ENCODE measurements around the gene TRDMT1.

Gene TRDMT1

DNA sequence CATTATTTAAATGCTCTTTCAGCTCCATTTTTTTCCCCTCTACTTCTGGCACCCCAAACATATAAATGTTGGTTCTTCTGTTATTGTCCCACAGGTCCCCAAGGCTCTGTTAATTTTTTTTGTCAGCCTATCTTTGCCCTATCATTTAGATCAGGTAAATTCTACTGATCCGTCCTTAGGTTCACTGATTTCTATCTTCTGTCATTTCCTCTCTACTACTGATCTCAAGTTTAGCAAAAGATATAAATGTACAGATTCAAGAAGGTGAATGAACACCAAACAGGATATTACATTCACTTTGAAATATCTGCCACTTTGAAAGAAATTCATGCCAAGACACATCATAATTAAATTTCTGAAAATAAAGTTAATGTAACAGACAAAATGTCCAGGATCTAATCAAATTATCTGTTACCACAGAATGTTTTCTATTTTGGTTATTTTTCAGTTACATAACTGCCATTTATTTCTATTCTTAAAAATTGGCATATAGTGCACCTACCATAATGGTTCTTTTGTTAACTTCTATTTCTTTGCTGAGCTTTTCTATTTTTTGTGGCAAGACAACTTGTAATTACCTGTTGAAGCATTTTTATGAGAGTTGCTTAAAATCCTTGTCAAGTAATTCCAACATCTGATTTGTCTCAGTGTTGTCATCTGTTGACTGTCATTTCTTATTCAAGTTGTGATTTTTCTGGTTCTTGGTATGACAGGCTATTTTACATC is 59.8 kb downstream of the TRDMT1 start:
- Histone ChIP-seq H3K27ac (ENCODE audit: insufficient read depth, low read depth, low read length, poor library complexity, severe bottlenecking) (no peak overlapping the region), H3K4me3 (ENCODE audit: insufficient read depth, low read depth, low read length) (no peak overlapping the region), H3K4me1 (ENCODE audit: control insufficient read depth, insufficient read depth, low read length) (no peaks in the 10 kb centered on the region), H3K27me3 (ENCODE audit: control insufficient read depth, insufficient read depth, low read length, poor library complexity, severe bottlenecking) (no peaks in the 10 kb centered on the region), H3K9me3 (ENCODE audit: control insufficient read depth, low read length) (no peaks in the 10 kb centered on the region), H3K36me3 (ENCODE audit: control insufficient read depth, insufficient read depth, low read length) (no peaks in the 10 kb centered on the region)
- 86 to 95% methylated on average over 1 of the region's 1 CpG for WGBS, 2 experiments

GRCh38 chr10:17140386-17140761 is 61.1 kb downstream of the TRDMT1 start:
- no peaks in the 10 kb centered on the region for H3K36me3 ChIP-seq (ENCODE audit: control insufficient read depth, insufficient read depth, low read length)
- no peaks in the 10 kb centered on the region for H3K9me3 ChIP-seq (ENCODE audit: control insufficient read depth, low read length)
- H3K27ac ChIP-seq (ENCODE audit: insufficient read depth, low read depth, low read length, poor library complexity, severe bottlenecking): no peak overlapping the region
- no peaks in the 10 kb centered on the region for H3K4me1 ChIP-seq (ENCODE audit: control insufficient read depth, insufficient read depth, low read length)
- H3K27me3 ChIP-seq (ENCODE audit: control insufficient read depth, insufficient read depth, low read length, poor library complexity, severe bottlenecking): no peaks in the 10 kb centered on the region
- H3K4me3 ChIP-seq (ENCODE audit: insufficient read depth, low read depth, low read length): no peak overlapping the region

DNA sequence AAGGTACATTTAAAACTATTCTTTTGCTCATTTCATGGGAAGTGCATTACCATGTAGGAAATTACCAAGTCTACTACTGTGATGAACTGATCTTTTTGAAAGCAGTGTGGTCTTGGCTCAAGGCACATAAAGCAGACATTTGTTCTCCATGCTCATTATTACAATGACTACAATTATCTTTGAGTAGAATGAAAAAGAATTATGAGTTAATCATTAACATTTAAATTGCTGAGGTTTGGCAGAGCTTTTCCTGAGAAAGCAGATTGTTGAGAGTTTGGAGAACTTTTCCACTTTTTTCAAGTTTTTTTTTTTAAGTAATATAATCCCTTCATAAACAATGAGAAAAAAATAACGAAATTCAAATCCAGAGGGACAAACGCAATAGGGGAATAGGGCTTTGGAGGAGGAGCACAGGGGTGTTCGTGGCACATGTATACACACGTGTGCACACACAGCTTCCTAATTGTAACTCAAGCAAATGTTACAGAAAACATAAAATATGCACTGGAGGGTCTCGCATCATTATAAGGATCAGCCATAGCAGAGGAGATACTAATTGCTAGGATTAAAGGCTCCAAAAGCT is 62.9 kb downstream of the TRDMT1 start:
- WGBS, 2 experiments: 92% methylated on average over 4 to 5 of the region's 5 CpGs
- Histone ChIP-seq H3K4me3 (ENCODE audit: insufficient read depth, low read depth, low read length) (no peak overlapping the region), H3K9me3 (ENCODE audit: control insufficient read depth, low read length) (no peaks in the 10 kb centered on the region), H3K36me3 (ENCODE audit: control insufficient read depth, insufficient read depth, low read length) (no peaks in the 10 kb centered on the region), H3K27me3 (ENCODE audit: control insufficient read depth, insufficient read depth, low read length, poor library complexity, severe bottlenecking) (no peaks in the 10 kb centered on the region), H3K4me1 (ENCODE audit: control insufficient read depth, insufficient read depth, low read length) (no peaks in the 10 kb centered on the region), H3K27ac (ENCODE audit: insufficient read depth, low read depth, low read length, poor library complexity, severe bottlenecking) (no peak overlapping the region)

DNA sequence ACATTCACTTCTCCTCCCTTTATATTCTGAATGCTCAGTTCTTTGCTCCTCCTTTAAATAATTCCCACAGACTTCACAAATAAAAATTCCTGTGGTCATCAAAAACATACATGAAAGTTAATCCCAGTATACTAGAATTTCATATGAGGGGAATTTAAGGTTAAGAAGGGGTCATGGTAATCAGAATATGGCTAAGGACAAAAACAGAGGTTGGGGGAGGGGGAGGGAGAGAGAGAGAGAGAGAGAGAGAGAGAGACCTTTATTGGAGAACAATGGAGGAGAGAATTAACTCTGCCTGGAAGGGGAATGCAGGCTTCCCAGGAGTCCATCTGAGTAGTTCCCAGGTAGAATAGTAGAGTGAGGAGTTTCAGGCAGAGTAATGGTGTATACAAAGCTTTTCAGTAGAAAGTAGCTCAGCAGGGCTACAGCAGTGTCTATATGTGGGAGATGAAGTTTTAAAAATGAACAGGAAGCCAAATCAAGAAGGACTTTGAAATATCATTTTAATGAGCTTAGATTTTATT is 66.7 kb downstream of the TRDMT1 start:
- H3K36me3 ChIP-seq (ENCODE audit: control insufficient read depth, insufficient read depth, low read length): no peaks in the 10 kb centered on the region
- no peak overlapping the region for H3K27ac ChIP-seq (ENCODE audit: insufficient read depth, low read depth, low read length, poor library complexity, severe bottlenecking)
- no peak overlapping the region for H3K4me3 ChIP-seq (ENCODE audit: insufficient read depth, low read depth, low read length)
- no peaks in the 10 kb centered on the region for H3K4me1 ChIP-seq (ENCODE audit: control insufficient read depth, insufficient read depth, low read length)
- no peaks in the 10 kb centered on the region for H3K9me3 ChIP-seq (ENCODE audit: control insufficient read depth, low read length)
- H3K27me3 ChIP-seq (ENCODE audit: control insufficient read depth, insufficient read depth, low read length, poor library complexity, severe bottlenecking): no peaks in the 10 kb centered on the region

GRCh38 chr10:17134282-17134681 is 67.2 kb downstream of the TRDMT1 start:
- WGBS, 2 experiments: 85 to 96% methylated on average over 2 of the region's 2 CpGs
- Histone ChIP-seq H3K4me3 (ENCODE audit: insufficient read depth, low read depth, low read length) (no peak overlapping the region), H3K9me3 (ENCODE audit: control insufficient read depth, low read length) (no peaks in the 10 kb centered on the region), H3K36me3 (ENCODE audit: control insufficient read depth, insufficient read depth, low read length) (no peaks in the 10 kb centered on the region), H3K4me1 (ENCODE audit: control insufficient read depth, insufficient read depth, low read length) (no peaks in the 10 kb centered on the region), H3K27ac (ENCODE audit: insufficient read depth, low read depth, low read length, poor library complexity, severe bottlenecking) (no peak overlapping the region), H3K27me3 (ENCODE audit: control insufficient read depth, insufficient read depth, low read length, poor library complexity, severe bottlenecking) (no peaks in the 10 kb centered on the region)

DNA sequence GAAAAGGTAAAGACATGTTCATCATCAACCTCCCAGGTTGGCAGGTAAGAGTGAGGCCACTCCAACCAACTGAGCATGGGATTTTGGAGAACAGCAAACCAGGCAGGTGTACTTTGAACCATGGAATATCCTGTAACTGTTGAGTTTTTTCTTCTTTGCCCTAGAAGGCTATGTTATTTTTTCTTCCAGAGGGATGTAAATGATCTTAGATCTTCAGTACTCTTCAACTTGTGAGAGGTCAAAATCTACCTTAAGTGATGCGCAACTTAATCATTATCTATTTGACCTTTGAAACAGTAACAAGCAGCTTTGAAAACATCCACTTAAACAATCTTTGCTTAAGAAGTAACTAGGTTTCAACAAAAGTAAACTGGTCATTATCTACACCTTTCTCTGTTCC is 71.7 kb downstream of the TRDMT1 start, which contains the start of gene CUBN:
Gene CUBN, minus strand, starts transcription at position 71 of the 400 bp plus-strand sequence. Its CDS starts 46 bp downstream, at position 25.
- Histone ChIP-seq H3K36me3 (ENCODE audit: control insufficient read depth, insufficient read depth, low read length) (no peaks in the 10 kb centered on the region), H3K27ac (ENCODE audit: insufficient read depth, low read depth, low read length, poor library complexity, severe bottlenecking) (no peak within 1 kb of the TSS), H3K4me3 (ENCODE audit: insufficient read depth, low read depth, low read length) (no peak within 1 kb of the TSS), H3K9me3 (ENCODE audit: control insufficient read depth, low read length) (no peaks in the 10 kb centered on the region), H3K4me1 (ENCODE audit: control insufficient read depth, insufficient read depth, low read length) (no peaks in the 10 kb centered on the region), H3K27me3 (ENCODE audit: control insufficient read depth, insufficient read depth, low read length, poor library complexity, severe bottlenecking) (no peaks in the 10 kb centered on the region)
- WGBS, 2 experiments: 96 to 97% methylated on average over 1 of the region's 1 CpG

DNA sequence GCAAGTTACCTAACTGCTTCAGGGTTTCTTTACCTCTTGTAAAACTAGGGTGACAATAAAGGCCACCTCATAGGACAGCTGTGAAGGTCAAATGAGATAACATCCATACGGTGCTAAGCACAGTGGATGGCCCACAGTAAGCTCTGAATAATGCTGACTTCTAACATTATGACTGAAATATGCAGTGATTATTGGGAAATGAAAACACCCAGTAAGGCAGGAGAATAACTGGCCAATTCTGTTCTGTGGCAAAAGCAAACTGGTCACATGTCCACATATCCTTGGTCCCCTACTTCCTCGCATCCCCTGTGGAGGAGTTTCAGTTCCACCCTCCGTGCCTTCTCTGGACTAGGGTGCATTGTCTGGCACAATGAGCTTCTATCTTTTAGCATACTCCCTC is 73.2 kb downstream of the TRDMT1 start:
- Histone ChIP-seq H3K9me3 (ENCODE audit: control insufficient read depth, low read length) (no peaks in the 10 kb centered on the region), H3K27ac (ENCODE audit: insufficient read depth, low read depth, low read length, poor library complexity, severe bottlenecking) (no peak overlapping the region), H3K36me3 (ENCODE audit: control insufficient read depth, insufficient read depth, low read length) (no peaks in the 10 kb centered on the region), H3K4me1 (ENCODE audit: control insufficient read depth, insufficient read depth, low read length) (peaks cover 8% of the 10 kb centered on the region), H3K27me3 (ENCODE audit: control insufficient read depth, insufficient read depth, low read length, poor library complexity, severe bottlenecking) (no peaks in the 10 kb centered on the region), H3K4me3 (ENCODE audit: insufficient read depth, low read depth, low read length) (no peak overlapping the region)
- WGBS, 2 experiments: 94 to 97% methylated on average over 3 of the region's 3 CpGs

- H3K9me3 ChIP-seq (ENCODE audit: control insufficient read depth, low read length): no peaks in the 10 kb centered on the region
- H3K27me3 ChIP-seq (ENCODE audit: control insufficient read depth, insufficient read depth, low read length, poor library complexity, severe bottlenecking): no peaks in the 10 kb centered on the region
- no peaks in the 10 kb centered on the region for H3K36me3 ChIP-seq (ENCODE audit: control insufficient read depth, insufficient read depth, low read length)
- 95 to 96% methylated on average over 5 of the region's 5 CpGs for WGBS, 2 experiments
- no peak overlapping the region for H3K4me3 ChIP-seq (ENCODE audit: insufficient read depth, low read depth, low read length)
- no peak overlapping the region for H3K27ac ChIP-seq (ENCODE audit: insufficient read depth, low read depth, low read length, poor library complexity, severe bottlenecking)
- peaks cover 8% of the 10 kb centered on the region for H3K4me1 ChIP-seq (ENCODE audit: control insufficient read depth, insufficient read depth, low read length)
These were observed 75.1 kb downstream of the TRDMT1 start for GRCh38 chr10:17126327-17126726.

DNA sequence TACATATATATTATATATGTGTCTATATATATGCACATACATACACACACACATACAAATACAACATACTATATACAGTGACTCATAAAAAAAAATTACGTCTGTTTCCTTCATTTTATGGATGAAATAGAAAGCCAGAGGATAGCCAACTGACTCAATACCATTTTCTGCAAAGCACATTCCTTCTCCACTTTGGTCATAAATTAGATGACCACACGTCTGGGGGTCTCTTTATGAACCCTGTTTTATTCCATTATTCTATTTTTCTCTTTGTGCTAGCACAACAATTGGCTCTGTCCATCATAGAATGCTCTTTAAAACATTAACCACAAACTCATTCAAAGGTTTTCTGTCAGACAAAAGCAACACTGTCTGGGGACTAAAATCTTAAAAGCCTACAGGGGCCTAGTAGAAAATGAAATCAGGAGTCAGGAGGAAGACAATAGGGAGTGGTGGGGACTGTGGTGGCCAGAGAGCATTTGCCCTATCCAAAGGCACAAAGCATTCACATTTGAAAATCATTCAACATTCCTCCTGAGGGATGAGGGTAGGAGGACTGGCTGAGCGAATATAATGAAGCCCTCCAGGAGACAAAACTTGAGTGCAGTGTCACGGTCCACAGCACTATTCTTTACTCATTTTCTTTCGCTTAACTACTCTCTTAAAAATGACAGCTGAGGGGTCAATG is 76.1 kb downstream of the TRDMT1 start:
- 70 to 87% methylated on average over 4 to 5 of the region's 5 CpGs for WGBS, 2 experiments
- Histone ChIP-seq H3K9me3 (ENCODE audit: control insufficient read depth, low read length) (no peaks in the 10 kb centered on the region), H3K36me3 (ENCODE audit: control insufficient read depth, insufficient read depth, low read length) (no peaks in the 10 kb centered on the region), H3K27ac (ENCODE audit: insufficient read depth, low read depth, low read length, poor library complexity, severe bottlenecking) (no peak overlapping the region), H3K27me3 (ENCODE audit: control insufficient read depth, insufficient read depth, low read length, poor library complexity, severe bottlenecking) (no peaks in the 10 kb centered on the region), H3K4me3 (ENCODE audit: insufficient read depth, low read depth, low read length) (no peak overlapping the region), H3K4me1 (ENCODE audit: control insufficient read depth, insufficient read depth, low read length) (peaks cover 8% of the 10 kb centered on the region)

- WGBS, 2 experiments: 88 to 90% methylated on average over 3 of the region's 3 CpGs
- Histone ChIP-seq H3K9me3 (ENCODE audit: control insufficient read depth, low read length) (no peaks in the 10 kb centered on the region), H3K27me3 (ENCODE audit: control insufficient read depth, insufficient read depth, low read length, poor library complexity, severe bottlenecking) (no peaks in the 10 kb centered on the region), H3K36me3 (ENCODE audit: control insufficient read depth, insufficient read depth, low read length) (no peaks in the 10 kb centered on the region), H3K4me3 (ENCODE audit: insufficient read depth, low read depth, low read length) (no peak overlapping the region), H3K4me1 (ENCODE audit: control insufficient read depth, insufficient read depth, low read length) (peaks cover 8% of the 10 kb centered on the region), H3K27ac (ENCODE audit: insufficient read depth, low read depth, low read length, poor library complexity, severe bottlenecking) (no peak overlapping the region)
These were observed 77.5 kb downstream of the TRDMT1 start for GRCh38 chr10:17123961-17124360.

Data from ectodermal cell (in vitro differentiated cells).